SK-N-SH (cell line): ENCODE measurements around the gene ALDH16A1. TPM values are rescaled to one million over a fixed set of nuclear protein-coding genes. Genes with fewer than 3 reads are reported as not detected.
A peak's percentile ranks its signal among the peaks of the same experiment; 100 is the strongest.

Experiments used
- CTCF ChIA-PET: fragments of 300-600, 350-600 bp; formaldehyde crosslinking; extraction: SDS; loops from one replicate; lab custom pipeline; 2021; lab: Yijun Ruan, JAX
- POLR2A ChIA-PET: fragments of 350-600 bp; sonication (Branson Sonifier 250); formaldehyde crosslinking; extraction: SDS; loops from one replicate; lab custom pipeline; 2020; ENCODE audit warnings: antibody characterized with exemption, inconsistent platforms; lab: Yijun Ruan, JAX
- DNase-seq: peaks from one replicate; pipeline ENCODE4 v3.0.0; 2012
- H2AFZ ChIP-seq: fragments of 200-600 bp; sonication (generic); 2 replicates; pipeline ENCODE4 v1.8.1; 2016; ENCODE audit warnings: antibody characterized with exemption, mild to moderate bottlenecking, low read depth
- H3F3A ChIP-seq: fragments of 200-600 bp; sonication (generic); replicated peaks from 2 replicates; pipeline ENCODE3; 2016; ENCODE audit warnings: antibody characterized with exemption, mild to moderate bottlenecking; ENCODE audit not compliant: insufficient read depth
- H3K27ac ChIP-seq, 2 experiments: fragments of 200-500 bp in 1 of 2; fragments of 200-600 bp in 1 of 2; sonication (Bioruptor generic) in 1 of 2; sonication (generic), shearing (Covaris generic) in 1 of 2; 2 replicates each; pipeline versions ENCODE4 v1.5.1 to v1.6.1; 2014 to 2016; ENCODE audit warnings: low read depth in 2 of 2, inconsistent platforms in 1 of 2, low read length in 1 of 2, mild to moderate bottlenecking in 1 of 2, mixed read lengths in 1 of 2
- H3K27me3 ChIP-seq: fragments of 200-600 bp; sonication (generic), shearing (Covaris generic); 2 replicates; pipeline ENCODE4 v1.6.1; 2016; ENCODE audit warnings: mixed run types; ENCODE audit not compliant: insufficient read depth
- H3K36me3 ChIP-seq, 2 experiments: fragments of 200-500 bp in 1 of 2; fragments of 200-600 bp in 1 of 2; sonication (Bioruptor generic) in 1 of 2; sonication (generic) in 1 of 2; replicated peaks in 1 of 2; 2 replicates each; pipeline versions ENCODE3 to v1.5.1; 2014 to 2016; ENCODE audit warnings: low read length in 1 of 2, mild to moderate bottlenecking in 1 of 2; ENCODE audit not compliant: insufficient read depth in 2 of 2, control insufficient read depth in 1 of 2
- H3K4me1 ChIP-seq, 2 experiments: fragments of 200-500 bp in 1 of 2; fragments of 200-600 bp in 1 of 2; sonication (Bioruptor generic) in 1 of 2; sonication (generic), shearing (Covaris generic) in 1 of 2; 2 replicates each; pipeline versions ENCODE4 v1.5.1 to v1.6.1; 2014 to 2016; ENCODE audit warnings: low read depth in 1 of 2, low read length in 1 of 2, mixed run types in 1 of 2; ENCODE audit not compliant: insufficient read depth in 2 of 2, control insufficient read depth in 1 of 2
- H3K4me2 ChIP-seq: fragments of 200-600 bp; sonication (generic), shearing (Covaris generic); 2 replicates; pipeline ENCODE4 v1.6.1; 2017; ENCODE audit warnings: mixed run types
- H3K4me3 ChIP-seq, 2 experiments: fragments of 200-500 bp in 1 of 2; fragments of 200-600 bp in 1 of 2; sonication (Bioruptor generic) in 1 of 2; sonication (generic), shearing (Covaris generic) in 1 of 2; 2 replicates each; pipeline versions ENCODE4 v1.5.1 to v1.8.1; 2014 to 2016; ENCODE audit warnings: low read depth in 2 of 2, inconsistent platforms in 1 of 2, low read length in 1 of 2, mild to moderate bottlenecking in 1 of 2, mixed read lengths in 1 of 2, moderate library complexity in 1 of 2
- H3K79me2 ChIP-seq: fragments of 200-600 bp; sonication (generic); 2 replicates; pipeline ENCODE4 v1.8.1; 2017; ENCODE audit warnings: mild to moderate bottlenecking; ENCODE audit not compliant: insufficient read depth
- H3K9ac ChIP-seq: fragments of 200-600 bp; sonication (generic); 2 replicates; pipeline ENCODE4 v1.6.1; 2017; ENCODE audit warnings: mixed run types
- H3K9me2 ChIP-seq: fragments of 200-600 bp; sonication (generic); 2 replicates; pipeline ENCODE4 v1.6.1; 2017; ENCODE audit warnings: mixed run types
- H3K9me3 ChIP-seq: fragments of 200-600 bp; sonication (generic); 2 replicates; pipeline ENCODE4 v1.6.1; 2017; ENCODE audit warnings: mixed run types, mild to moderate bottlenecking, moderate library complexity
- H4K20me1 ChIP-seq: fragments of 200-600 bp; sonication (generic); 2 replicates; pipeline ENCODE4 v1.6.1; 2017; ENCODE audit warnings: mild to moderate bottlenecking, mixed run types; ENCODE audit not compliant: insufficient read depth
- FOSL2 ChIP-seq: IDR thresholded peaks from 2 replicates; pipeline ENCODE4 v1.4.0; 2012; ENCODE audit warnings: low read depth, mild to moderate bottlenecking, moderate library complexity, borderline replicate concordance
- FOXJ3 ChIP-seq: sonication (generic); formaldehyde crosslinking; IDR thresholded peaks from 2 replicates; pipeline ENCODE4 v1.5.1; 2020; ENCODE audit warnings: mild to moderate bottlenecking, missing genetic modification reagents
- GABPA ChIP-seq: IDR thresholded peaks from 2 replicates; pipeline ENCODE4 v1.4.0; 2012; ENCODE audit warnings: low read depth, mild to moderate bottlenecking
- JUND ChIP-seq: IDR thresholded peaks from 2 replicates; pipeline ENCODE4 v1.4.0; 2012
- RAD21 ChIP-seq: IDR thresholded peaks from 2 replicates; pipeline ENCODE4 v1.6.1; 2012; ENCODE audit warnings: mild to moderate bottlenecking, low read length
- RCOR1 ChIP-seq: fragments of 150-350 bp; IDR thresholded peaks from 2 replicates; pipeline ENCODE4 v1.6.1; 2017; ENCODE audit warnings: antibody characterized with exemption, low read length
- RFX5 ChIP-seq: IDR thresholded peaks from 2 replicates; pipeline ENCODE4 v1.6.1; 2012; ENCODE audit warnings: mild to moderate bottlenecking, improper control_type of control experiment, low read length
- RXRA ChIP-seq: IDR thresholded peaks from 2 replicates; pipeline ENCODE4 v1.4.0; 2012; ENCODE audit warnings: low read depth, mild to moderate bottlenecking, borderline replicate concordance
- TAF1 ChIP-seq: IDR thresholded peaks from 2 replicates; pipeline ENCODE4 v1.6.1; 2012; ENCODE audit warnings: low read depth, mild to moderate bottlenecking, low read length, moderate library complexity, borderline replicate concordance
- TCF12 ChIP-seq: IDR thresholded peaks from 2 replicates; pipeline ENCODE4 v1.4.0; 2012
- TEAD4 ChIP-seq: IDR thresholded peaks from 2 replicates; pipeline ENCODE4 v1.4.0; 2012; ENCODE audit warnings: mild to moderate bottlenecking, borderline replicate concordance; ENCODE audit not compliant: insufficient read depth
- WGBS: methylation state at CpG from one replicate; pipeline ENCODE4 v1.1.6; 2017; ENCODE audit warnings: low lambda C conversion rate; 5-methylcytosine and 5-hydroxymethylcytosine counted together
- polyA plus RNA-seq, 3 experiments: library from polyadenylated mRNA; depleted of rRNA; stranded (reverse); fragments of >200 nt; gene quantifications; 2 replicates each; pipeline ENCODE4 v1.2.3, GENCODE V29; 2012
- TF ChIP-seq, protein P1 (sequence below): IDR thresholded peaks from 2 replicates; pipeline ENCODE4 v1.4.0; 2012; ENCODE audit warnings: low read depth
- TF ChIP-seq, protein P2 (sequence below): IDR thresholded peaks from 2 replicates; pipeline ENCODE4 v1.6.1; 2012; ENCODE audit warnings: mild to moderate bottlenecking, low read depth, low read length, moderate library complexity

Gene ALDH16A1
- polyA plus RNA-seq, 1 of the 3 experiments (the other 2 are of a cell fraction) = 15.7 TPM

DNA sequence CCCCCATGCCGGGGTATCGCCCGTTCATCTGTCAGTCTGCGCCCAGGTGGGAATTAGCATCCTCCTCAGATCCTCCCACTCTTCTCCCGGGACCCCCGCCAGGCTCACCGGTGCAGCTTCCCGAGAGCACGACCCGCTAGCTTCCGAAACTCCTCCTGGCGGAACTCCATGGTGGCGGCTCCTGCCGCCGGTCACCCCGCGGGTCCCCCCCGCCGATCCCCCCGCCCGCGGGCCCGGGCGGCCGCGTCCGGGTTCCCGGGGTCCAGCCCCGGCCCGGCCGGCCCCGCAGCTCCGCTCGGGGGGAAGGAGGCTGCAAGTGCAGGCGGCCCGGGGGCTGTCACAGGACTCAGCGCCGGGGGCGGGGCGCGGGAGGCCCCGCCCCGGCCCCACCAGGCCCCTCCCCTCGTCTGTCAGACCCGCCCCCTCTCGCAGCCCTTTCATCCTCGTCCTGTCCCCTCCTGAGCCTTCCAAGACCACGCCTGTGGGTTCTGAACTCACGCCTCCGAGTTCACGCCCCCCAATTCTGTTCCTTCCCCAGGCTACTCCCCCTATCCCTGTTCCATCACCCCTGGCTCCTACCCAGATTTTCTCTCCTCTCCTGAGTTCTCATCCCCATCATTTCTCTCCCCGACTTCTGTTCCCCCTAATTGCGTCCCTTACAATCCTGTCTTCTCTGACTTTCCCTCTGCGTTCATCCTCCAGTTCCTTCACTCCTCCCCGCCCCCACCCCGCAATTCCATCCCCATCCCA, 11.6 kb upstream of the ALDH16A1 start, which contains the start of gene SLC17A7:
SLC17A7 (minus strand) TSS at position 318 of the 750 bp plus-strand sequence; CDS start at position 170, 148 bp downstream.
- 6% methylated on average over 19 of the region's 56 CpGs for WGBS
- CTCF ChIA-PET = interaction anchor here (0.8 to 11.2 kb wide), 6 partner anchors 7 to 49 kb away, joined by 3 to 149 read pairs (median 14); partner anchors contain the start of genes KASH5 and PIH1D1
- peak within 1 kb of the TSS; percentile 96 for H3K4me2 ChIP-seq

DNA sequence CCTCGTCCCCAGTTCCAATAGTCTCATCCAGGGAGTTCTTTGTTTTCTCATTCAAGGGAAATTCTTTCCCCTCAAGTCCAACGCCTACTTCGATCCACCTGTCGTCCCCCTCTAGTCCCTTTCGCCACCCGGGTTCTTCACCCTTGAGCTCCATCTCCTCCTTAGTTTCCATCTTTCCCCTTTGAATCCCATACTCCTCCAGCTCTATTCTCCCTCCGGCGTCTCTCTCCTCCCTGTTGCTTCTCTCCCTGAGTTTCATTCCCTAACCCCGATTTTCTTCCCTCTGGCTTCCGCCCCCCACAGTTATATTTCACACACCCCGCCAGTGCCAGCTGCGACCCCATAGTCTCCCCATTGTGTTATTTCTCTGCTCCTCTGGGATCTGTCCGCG, 11.1 kb upstream of the ALDH16A1 start:
- H3K9me2 ChIP-seq = no peaks in the 10 kb centered on the region
- H3K9ac ChIP-seq = no peak overlapping the region
- H3K4me3 ChIP-seq = peak overlapping the region; percentile 59 to 62
- peaks cover 48% of the 10 kb centered on the region for H3K27me3 ChIP-seq
- peaks cover 0 to 23% of the 10 kb centered on the region in 2 experiments; a peak in 1 of 4 replicates for H3K4me1 ChIP-seq
- no peaks in the 10 kb centered on the region for H3K79me2 ChIP-seq
- peak; percentile 10 for DNase-seq
- POLR2A ChIA-PET = interaction anchor here (1.4 kb wide), 1 partner anchor 9 kb away, joined by 4 read pairs; the partner anchor contains the start of gene PIH1D1
- H3K27ac ChIP-seq = no peak overlapping the region
- CTCF ChIA-PET = interaction anchor here (1.3 to 11.2 kb wide), 7 partner anchors 8 to 213 kb away, joined by 3 to 149 read pairs (median 13); partner anchors contain the start of gene KASH5
- no peaks in the 10 kb centered on the region for H3K9me3 ChIP-seq
- no peaks in the 10 kb centered on the region; the same call in 1 of the 2 replicates for H4K20me1 ChIP-seq
- peaks cover 0 to 2% of the 10 kb centered on the region in 2 experiments for H3K36me3 ChIP-seq
- peaks cover 22% of the 10 kb centered on the region for H3F3A ChIP-seq
- WGBS = 12% methylated on average over 14 of the region's 14 CpGs
- TF ChIP-seq TCF12 (no peak), FOSL2 (no peak), GABPA (no peak), JUND (no peak), FOXJ3 (CRISPR knock-in tag) (no peak), RFX5 (no peak), RAD21 (no peak), TEAD4 (no peak)
- peak overlapping the region; percentile 96 for H3K4me2 ChIP-seq
- peak overlapping the region; percentile 76; the same call in 1 of the 2 replicates for H2AFZ ChIP-seq

More for the DNA sequence above, 11.6 kb upstream of the ALDH16A1 start, which contains the start of gene SLC17A7:
- H3K27me3 ChIP-seq = peaks cover 54% of the 10 kb centered on the region
- TF ChIP-seq RAD21 = no peak
- no peak for TF ChIP-seq TCF12
- TF ChIP-seq RCOR1 = no peak
- no peak for TF ChIP-seq RXRA
- TF ChIP-seq, protein P1, sequence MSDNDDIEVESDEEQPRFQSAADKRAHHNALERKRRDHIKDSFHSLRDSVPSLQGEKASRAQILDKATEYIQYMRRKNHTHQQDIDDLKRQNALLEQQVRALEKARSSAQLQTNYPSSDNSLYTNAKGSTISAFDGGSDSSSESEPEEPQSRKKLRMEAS = no peak
- TF ChIP-seq, protein P2, sequence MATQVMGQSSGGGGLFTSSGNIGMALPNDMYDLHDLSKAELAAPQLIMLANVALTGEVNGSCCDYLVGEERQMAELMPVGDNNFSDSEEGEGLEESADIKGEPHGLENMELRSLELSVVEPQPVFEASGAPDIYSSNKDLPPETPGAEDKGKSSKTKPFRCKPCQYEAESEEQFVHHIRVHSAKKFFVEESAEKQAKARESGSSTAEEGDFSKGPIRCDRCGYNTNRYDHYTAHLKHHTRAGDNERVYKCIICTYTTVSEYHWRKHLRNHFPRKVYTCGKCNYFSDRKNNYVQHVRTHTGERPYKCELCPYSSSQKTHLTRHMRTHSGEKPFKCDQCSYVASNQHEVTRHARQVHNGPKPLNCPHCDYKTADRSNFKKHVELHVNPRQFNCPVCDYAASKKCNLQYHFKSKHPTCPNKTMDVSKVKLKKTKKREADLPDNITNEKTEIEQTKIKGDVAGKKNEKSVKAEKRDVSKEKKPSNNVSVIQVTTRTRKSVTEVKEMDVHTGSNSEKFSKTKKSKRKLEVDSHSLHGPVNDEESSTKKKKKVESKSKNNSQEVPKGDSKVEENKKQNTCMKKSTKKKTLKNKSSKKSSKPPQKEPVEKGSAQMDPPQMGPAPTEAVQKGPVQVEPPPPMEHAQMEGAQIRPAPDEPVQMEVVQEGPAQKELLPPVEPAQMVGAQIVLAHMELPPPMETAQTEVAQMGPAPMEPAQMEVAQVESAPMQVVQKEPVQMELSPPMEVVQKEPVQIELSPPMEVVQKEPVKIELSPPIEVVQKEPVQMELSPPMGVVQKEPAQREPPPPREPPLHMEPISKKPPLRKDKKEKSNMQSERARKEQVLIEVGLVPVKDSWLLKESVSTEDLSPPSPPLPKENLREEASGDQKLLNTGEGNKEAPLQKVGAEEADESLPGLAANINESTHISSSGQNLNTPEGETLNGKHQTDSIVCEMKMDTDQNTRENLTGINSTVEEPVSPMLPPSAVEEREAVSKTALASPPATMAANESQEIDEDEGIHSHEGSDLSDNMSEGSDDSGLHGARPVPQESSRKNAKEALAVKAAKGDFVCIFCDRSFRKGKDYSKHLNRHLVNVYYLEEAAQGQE = no peak
- TF ChIP-seq TAF1 = no peak
- H3K4me1 ChIP-seq = peaks cover 0 to 29% of the 10 kb centered on the region in 2 experiments; a peak in 1 of 4 replicates
- POLR2A ChIA-PET = no interaction called here
- peak; percentile 85 for DNase-seq
- H3K27ac ChIP-seq = no peak within 1 kb of the TSS; a peak in 1 of 4 replicates
- H3F3A ChIP-seq = peaks cover 19% of the 10 kb centered on the region
- H3K9me2 ChIP-seq = no peaks in the 10 kb centered on the region
- no peaks in the 10 kb centered on the region for H3K79me2 ChIP-seq
- peak within 1 kb of the TSS; percentile 59 to 62 for H3K4me3 ChIP-seq
- H4K20me1 ChIP-seq = no peaks in the 10 kb centered on the region
- no peaks in the 10 kb centered on the region for H3K36me3 ChIP-seq
- no peak within 1 kb of the TSS for H3K9ac ChIP-seq
- no peaks in the 10 kb centered on the region for H3K9me3 ChIP-seq
- H2AFZ ChIP-seq = peak within 1 kb of the TSS; percentile 76; the same call in 1 of the 2 replicates
